HepG2 (cell line): ENCODE results near the gene AP1M1.

Experiments
- CCAR2 ChIP-seq: fragments of 200-400 bp; formaldehyde crosslinking; optimal IDR thresholded peaks from 2 replicates; pipeline ENCODE3; 2018; ENCODE audit warnings: low read depth, mild to moderate bottlenecking, low read length, moderate library complexity
- ISL2 ChIP-seq: sonication (generic); formaldehyde crosslinking; IDR thresholded peaks from 2 replicates; pipeline ENCODE4 v1.5.0; 2020; ENCODE audit warnings: missing genetic modification reagents
- MXI1 ChIP-seq: IDR thresholded peaks from 3 replicates; pipeline ENCODE4 v1.6.1; 2012; ENCODE audit warnings: low read depth, low read length, inconsistent platforms, borderline replicate concordance
- POLR2A ChIP-seq, 2 experiments: IDR thresholded peaks; 2 replicates each; pipeline ENCODE4 v1.6.1; 2011; ENCODE audit warnings: low read depth in 2 of 2, low read length in 2 of 2, mild to moderate bottlenecking in 1 of 2, moderate library complexity in 1 of 2; ENCODE audit not compliant: insufficient read depth in 1 of 2
- POLR2AphosphoS5 ChIP-seq: IDR thresholded peaks from 2 replicates; pipeline ENCODE4 v1.6.1; 2012; ENCODE audit warnings: low read depth, low read length
- ZBTB1 ChIP-seq: sonication (generic); formaldehyde crosslinking; IDR thresholded peaks from 2 replicates; pipeline ENCODE4 v1.4.0; 2020; ENCODE audit warnings: missing genetic modification reagents, borderline replicate concordance
- ZKSCAN1 ChIP-seq: fragments of 150-350 bp; IDR thresholded peaks from 2 replicates; pipeline ENCODE4 v1.6.1; 2014; ENCODE audit warnings: low read length
- ZKSCAN8 ChIP-seq: IDR thresholded peaks from 2 replicates; pipeline ENCODE4 v1.6.1; 2016; ENCODE audit warnings: borderline replicate concordance, missing genetic modification reagents, missing compliant biosample characterization
- TF ChIP-seq, protein P1 (sequence below), 2 experiments: IDR thresholded peaks; 2 replicates each; pipeline ENCODE4 v1.6.1; 2011 to 2012; ENCODE audit warnings: low read length in 2 of 2, borderline replicate concordance in 1 of 2, low read depth in 1 of 2, mild to moderate bottlenecking in 1 of 2, moderate library complexity in 1 of 2
- TF ChIP-seq, protein P2 (sequence below): sonication (generic); formaldehyde crosslinking; IDR thresholded peaks from 2 replicates; pipeline ENCODE4 v1.5.0; 2020; ENCODE audit warnings: missing genetic modification reagents
- TF ChIP-seq, protein P3 (sequence below): sonication (generic); formaldehyde crosslinking; IDR thresholded peaks from 2 replicates; pipeline ENCODE4 v1.5.0; 2020; ENCODE audit warnings: mild to moderate bottlenecking, missing genetic modification reagents, moderate library complexity
- TF ChIP-seq, protein P4 (sequence below): sonication (generic); formaldehyde crosslinking; IDR thresholded peaks from 2 replicates; pipeline ENCODE4 v1.4.0; 2020; ENCODE audit warnings: missing genetic modification reagents, borderline replicate concordance
- TF ChIP-seq, protein P5 (sequence below): sonication (generic); formaldehyde crosslinking; IDR thresholded peaks from 2 replicates; pipeline ENCODE4 v1.5.0; 2020; ENCODE audit warnings: mild to moderate bottlenecking, missing genetic modification reagents
- TF ChIP-seq, protein P6 (sequence below): sonication (generic); formaldehyde crosslinking; IDR thresholded peaks from 2 replicates; pipeline ENCODE4 v1.4.0; 2020; ENCODE audit warnings: missing genetic modification reagents

DNA sequence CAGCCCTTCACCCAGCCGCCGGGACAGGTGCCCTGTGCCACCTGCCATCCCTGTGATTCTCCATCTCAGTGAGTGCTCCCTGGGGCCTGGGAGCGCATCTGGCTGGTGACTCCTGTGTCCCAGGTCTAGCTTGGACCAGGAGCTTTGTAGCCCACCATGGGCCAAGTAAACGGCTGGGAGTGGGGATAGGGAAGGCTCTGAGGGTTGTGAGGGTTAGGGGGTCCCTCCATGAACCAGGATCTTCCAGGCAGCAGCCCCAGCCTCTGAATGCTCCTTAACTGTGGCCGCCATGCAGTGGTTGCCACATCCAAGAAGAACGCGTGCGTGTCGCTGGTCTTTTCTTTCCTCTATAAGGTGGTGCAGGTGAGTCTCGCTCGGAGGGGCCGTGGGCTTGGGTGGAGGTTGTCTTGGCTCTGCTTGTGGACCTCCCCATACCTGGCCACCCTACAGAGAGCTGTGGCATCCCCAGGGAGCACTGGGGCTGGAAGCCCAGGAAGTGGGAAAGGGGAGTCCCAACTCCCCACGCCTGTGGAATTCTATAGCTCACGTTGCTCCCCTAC, 8.4 kb downstream of the AP1M1 start:
- no peak for TF ChIP-seq ZKSCAN8 (CRISPR knock-in tag)
- TF ChIP-seq, protein P1, sequence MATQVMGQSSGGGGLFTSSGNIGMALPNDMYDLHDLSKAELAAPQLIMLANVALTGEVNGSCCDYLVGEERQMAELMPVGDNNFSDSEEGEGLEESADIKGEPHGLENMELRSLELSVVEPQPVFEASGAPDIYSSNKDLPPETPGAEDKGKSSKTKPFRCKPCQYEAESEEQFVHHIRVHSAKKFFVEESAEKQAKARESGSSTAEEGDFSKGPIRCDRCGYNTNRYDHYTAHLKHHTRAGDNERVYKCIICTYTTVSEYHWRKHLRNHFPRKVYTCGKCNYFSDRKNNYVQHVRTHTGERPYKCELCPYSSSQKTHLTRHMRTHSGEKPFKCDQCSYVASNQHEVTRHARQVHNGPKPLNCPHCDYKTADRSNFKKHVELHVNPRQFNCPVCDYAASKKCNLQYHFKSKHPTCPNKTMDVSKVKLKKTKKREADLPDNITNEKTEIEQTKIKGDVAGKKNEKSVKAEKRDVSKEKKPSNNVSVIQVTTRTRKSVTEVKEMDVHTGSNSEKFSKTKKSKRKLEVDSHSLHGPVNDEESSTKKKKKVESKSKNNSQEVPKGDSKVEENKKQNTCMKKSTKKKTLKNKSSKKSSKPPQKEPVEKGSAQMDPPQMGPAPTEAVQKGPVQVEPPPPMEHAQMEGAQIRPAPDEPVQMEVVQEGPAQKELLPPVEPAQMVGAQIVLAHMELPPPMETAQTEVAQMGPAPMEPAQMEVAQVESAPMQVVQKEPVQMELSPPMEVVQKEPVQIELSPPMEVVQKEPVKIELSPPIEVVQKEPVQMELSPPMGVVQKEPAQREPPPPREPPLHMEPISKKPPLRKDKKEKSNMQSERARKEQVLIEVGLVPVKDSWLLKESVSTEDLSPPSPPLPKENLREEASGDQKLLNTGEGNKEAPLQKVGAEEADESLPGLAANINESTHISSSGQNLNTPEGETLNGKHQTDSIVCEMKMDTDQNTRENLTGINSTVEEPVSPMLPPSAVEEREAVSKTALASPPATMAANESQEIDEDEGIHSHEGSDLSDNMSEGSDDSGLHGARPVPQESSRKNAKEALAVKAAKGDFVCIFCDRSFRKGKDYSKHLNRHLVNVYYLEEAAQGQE (IDR thresholded peaks at IDR 0.05; ENCODE audit: borderline replicate concordance in 1 of 2, low read depth in 1 of 2, low read length in 2 of 2): no peak
- TF ChIP-seq POLR2A (IDR thresholded peaks at IDR 0.05; ENCODE audit: insufficient read depth in 1 of 2, low read depth in 2 of 2, low read length in 2 of 2): no peak
- no peak for TF ChIP-seq POLR2AphosphoS5
- TF ChIP-seq MXI1: no peak
- TF ChIP-seq, protein P2, sequence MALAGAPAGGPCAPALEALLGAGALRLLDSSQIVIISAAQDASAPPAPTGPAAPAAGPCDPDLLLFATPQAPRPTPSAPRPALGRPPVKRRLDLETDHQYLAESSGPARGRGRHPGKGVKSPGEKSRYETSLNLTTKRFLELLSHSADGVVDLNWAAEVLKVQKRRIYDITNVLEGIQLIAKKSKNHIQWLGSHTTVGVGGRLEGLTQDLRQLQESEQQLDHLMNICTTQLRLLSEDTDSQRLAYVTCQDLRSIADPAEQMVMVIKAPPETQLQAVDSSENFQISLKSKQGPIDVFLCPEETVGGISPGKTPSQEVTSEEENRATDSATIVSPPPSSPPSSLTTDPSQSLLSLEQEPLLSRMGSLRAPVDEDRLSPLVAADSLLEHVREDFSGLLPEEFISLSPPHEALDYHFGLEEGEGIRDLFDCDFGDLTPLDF (CRISPR knock-in tag): no peak
- TF ChIP-seq, protein P3, sequence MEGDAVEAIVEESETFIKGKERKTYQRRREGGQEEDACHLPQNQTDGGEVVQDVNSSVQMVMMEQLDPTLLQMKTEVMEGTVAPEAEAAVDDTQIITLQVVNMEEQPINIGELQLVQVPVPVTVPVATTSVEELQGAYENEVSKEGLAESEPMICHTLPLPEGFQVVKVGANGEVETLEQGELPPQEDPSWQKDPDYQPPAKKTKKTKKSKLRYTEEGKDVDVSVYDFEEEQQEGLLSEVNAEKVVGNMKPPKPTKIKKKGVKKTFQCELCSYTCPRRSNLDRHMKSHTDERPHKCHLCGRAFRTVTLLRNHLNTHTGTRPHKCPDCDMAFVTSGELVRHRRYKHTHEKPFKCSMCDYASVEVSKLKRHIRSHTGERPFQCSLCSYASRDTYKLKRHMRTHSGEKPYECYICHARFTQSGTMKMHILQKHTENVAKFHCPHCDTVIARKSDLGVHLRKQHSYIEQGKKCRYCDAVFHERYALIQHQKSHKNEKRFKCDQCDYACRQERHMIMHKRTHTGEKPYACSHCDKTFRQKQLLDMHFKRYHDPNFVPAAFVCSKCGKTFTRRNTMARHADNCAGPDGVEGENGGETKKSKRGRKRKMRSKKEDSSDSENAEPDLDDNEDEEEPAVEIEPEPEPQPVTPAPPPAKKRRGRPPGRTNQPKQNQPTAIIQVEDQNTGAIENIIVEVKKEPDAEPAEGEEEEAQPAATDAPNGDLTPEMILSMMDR (CRISPR knock-in tag): no peak
- TF ChIP-seq ISL2 (CRISPR knock-in tag): no peak
- TF ChIP-seq ZKSCAN1: no peak
- TF ChIP-seq, protein P4, sequence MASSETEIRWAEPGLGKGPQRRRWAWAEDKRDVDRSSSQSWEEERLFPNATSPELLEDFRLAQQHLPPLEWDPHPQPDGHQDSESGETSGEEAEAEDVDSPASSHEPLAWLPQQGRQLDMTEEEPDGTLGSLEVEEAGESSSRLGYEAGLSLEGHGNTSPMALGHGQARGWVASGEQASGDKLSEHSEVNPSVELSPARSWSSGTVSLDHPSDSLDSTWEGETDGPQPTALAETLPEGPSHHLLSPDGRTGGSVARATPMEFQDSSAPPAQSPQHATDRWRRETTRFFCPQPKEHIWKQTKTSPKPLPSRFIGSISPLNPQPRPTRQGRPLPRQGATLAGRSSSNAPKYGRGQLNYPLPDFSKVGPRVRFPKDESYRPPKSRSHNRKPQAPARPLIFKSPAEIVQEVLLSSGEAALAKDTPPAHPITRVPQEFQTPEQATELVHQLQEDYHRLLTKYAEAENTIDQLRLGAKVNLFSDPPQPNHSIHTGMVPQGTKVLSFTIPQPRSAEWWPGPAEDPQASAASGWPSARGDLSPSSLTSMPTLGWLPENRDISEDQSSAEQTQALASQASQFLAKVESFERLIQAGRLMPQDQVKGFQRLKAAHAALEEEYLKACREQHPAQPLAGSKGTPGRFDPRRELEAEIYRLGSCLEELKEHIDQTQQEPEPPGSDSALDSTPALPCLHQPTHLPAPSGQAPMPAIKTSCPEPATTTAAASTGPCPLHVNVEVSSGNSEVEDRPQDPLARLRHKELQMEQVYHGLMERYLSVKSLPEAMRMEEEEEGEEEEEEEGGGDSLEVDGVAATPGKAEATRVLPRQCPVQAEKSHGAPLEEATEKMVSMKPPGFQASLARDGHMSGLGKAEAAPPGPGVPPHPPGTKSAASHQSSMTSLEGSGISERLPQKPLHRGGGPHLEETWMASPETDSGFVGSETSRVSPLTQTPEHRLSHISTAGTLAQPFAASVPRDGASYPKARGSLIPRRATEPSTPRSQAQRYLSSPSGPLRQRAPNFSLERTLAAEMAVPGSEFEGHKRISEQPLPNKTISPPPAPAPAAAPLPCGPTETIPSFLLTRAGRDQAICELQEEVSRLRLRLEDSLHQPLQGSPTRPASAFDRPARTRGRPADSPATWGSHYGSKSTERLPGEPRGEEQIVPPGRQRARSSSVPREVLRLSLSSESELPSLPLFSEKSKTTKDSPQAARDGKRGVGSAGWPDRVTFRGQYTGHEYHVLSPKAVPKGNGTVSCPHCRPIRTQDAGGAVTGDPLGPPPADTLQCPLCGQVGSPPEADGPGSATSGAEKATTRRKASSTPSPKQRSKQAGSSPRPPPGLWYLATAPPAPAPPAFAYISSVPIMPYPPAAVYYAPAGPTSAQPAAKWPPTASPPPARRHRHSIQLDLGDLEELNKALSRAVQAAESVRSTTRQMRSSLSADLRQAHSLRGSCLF (CRISPR knock-in tag): no peak
- TF ChIP-seq ZBTB1: no peak
- TF ChIP-seq, protein P5, sequence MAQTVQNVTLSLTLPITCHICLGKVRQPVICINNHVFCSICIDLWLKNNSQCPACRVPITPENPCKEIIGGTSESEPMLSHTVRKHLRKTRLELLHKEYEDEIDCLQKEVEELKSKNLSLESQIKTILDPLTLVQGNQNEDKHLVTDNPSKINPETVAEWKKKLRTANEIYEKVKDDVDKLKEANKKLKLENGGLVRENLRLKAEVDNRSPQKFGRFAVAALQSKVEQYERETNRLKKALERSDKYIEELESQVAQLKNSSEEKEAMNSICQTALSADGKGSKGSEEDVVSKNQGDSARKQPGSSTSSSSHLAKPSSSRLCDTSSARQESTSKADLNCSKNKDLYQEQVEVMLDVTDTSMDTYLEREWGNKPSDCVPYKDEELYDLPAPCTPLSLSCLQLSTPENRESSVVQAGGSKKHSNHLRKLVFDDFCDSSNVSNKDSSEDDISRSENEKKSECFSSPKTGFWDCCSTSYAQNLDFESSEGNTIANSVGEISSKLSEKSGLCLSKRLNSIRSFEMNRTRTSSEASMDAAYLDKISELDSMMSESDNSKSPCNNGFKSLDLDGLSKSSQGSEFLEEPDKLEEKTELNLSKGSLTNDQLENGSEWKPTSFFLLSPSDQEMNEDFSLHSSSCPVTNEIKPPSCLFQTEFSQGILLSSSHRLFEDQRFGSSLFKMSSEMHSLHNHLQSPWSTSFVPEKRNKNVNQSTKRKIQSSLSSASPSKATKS (CRISPR knock-in tag): no peak
- TF ChIP-seq, protein P6, sequence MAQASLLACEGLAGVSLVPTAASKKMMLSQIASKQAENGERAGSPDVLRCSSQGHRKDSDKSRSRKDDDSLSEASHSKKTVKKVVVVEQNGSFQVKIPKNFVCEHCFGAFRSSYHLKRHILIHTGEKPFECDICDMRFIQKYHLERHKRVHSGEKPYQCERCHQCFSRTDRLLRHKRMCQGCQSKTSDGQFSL (CRISPR knock-in tag): no peak
- TF ChIP-seq CCAR2: no peak
